NCI-H526 (cell line): ENCODE data around the gene COL4A6.

Experiments used
- DNase-seq, 2 experiments: peaks; one replicate each; lab custom pipeline; 2025; lab: John Stamatoyannopoulos, UW

COL4A6 gene

DNA sequence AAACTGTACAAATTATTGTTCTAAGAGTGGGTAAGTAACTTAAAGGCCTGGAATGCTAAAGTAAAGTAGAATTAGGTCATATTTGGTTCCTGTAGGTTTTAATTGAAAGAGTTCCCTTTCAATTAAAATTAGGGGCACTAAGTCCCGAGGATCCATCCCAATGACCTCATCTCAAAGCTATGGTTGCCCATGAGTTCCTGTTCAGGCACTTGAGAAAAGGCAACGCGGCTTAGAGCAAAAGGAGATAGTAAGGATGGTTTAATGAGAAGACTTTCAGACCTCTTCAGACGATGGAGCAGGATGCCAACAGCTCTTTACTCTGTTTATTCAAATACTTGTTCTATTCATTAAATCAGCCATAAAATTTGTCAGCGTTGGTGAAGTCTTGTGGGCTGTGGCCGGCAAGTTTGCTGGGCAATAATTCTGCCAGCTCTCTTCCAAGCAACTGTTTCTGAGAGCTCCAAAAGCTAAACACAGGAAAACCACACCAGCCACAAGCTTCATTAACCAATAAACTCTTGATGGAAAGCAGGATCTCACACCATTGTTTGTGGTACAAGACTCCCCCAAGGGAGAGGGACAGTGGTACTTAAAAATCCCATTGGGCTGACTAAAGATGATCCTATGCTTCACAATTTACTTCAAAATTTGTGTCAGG, 167.4 kb downstream of the COL4A6 start:
- peak in 1 of 2 experiments; percentile 13 for DNase-seq

DNA sequence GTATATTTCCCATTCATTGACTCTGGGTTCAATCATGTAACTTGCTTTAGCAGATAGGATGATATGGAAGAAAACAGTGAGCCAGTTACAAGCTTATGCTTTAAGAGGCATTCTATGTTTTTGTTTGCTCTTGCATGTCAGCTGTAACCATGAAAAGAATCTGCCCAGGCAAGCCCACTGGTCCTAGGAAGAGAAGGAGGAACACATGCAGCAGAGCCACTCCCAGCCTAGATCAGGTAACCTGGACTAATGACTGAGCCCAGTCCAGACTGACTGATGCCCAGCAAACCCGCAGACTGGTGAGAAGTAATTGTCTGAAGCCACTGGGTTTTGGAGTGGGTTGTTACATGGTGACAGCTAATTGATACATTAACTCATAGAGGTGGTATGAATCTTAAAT, 167.9 kb downstream of the COL4A6 start:
- DNase-seq = peak; percentile 52 to 63

DNA sequence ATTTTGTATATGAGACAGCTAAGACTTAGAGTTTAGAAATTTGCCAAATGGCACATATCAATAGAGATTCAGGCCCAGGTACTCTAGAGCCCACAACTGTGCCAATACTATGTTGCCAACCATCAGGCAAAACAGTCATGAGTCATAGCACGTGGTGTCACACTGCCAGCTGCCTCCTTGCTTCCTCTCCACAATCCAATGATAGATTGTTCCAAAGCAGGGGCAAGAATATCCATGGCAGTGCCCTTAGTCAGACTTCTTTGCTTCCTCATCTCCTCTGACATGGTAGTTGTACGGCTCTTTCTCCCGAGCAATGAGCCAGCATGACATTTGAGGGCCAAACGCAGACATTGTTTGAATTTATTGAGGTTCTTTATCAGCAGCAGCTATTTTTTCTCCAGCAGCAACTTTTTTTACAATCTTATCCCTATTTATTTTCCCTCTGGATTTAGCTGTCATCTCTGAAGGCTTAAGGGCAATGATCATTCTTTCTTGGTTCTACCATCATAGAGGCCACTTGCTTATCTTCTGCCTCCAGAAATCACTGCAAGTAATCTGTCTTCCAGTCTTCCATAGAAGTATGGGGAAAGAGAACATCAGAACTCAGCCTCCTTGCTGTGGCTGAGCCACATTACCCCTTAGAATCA, 169.7 kb downstream of the COL4A6 start:
- no peak for DNase-seq

DNA sequence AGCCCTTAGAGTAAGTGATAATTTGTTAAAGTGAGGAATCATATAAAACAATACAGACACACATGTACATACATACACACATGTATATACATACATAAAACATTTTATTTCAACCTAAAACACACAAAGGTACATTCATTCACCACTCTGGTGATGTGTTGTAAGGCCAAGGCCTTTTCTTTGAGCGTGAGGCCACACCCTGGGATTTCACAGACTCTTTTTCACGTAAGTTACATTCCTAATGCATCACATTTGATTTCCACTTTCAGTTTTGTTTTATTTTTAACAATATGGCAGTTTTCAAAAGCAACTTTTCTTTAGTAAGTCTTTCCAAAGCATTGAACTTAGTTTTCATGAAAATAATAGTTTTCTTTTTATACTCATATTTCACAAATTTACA, 170.7 kb downstream of the COL4A6 start:
- DNase-seq = no peak

DNA sequence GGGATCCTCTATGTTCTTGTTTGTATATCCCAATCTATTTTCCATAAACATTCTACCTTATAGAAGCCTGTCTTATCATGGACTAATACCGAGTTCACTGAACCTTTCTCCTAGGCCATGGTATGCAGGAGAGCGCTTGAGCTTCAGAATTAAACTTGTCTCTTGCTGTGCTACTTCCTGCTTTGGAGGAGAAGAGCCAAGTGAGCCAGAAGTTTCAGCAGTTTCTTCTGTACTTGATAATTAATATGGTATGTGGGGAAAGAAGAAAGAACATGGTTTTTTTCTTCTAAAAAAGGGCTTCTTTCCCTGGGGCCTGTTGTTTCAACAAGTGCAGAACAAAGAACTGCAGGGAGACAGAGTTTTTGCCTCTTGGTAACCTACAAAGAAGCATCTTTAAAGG, 173.8 kb downstream of the COL4A6 start:
- no peak for DNase-seq

DNA sequence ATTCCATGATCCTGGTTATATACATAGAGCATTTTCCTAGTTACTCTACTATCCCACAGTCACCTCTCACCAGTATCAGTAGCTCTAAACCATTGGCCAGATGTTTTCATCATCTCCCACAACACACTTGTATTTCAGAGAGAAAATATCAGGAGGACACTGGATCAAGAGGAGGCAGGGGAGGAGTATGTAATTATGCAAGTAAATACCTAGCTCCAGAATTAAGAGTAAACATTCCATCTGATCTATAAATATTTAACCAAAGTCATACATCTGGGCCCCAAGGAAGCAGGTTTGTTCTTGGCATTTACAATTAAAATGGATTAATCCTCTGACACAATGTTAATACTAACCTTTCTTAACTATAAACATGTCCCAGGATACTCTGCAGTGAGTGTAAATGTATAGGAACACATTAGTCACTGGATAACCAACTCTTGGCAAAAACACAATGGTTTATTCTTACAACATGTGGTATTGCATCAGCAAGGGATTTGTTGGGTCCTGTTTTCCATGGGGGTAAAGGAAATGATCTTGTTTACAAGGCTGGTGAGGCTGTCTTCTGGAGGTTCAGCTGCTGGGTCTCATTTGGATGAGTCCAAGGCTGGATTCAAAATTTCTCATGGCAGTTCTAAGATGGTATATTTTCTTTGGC, 176.5 kb downstream of the COL4A6 start:
- DNase-seq = no peak

DNA sequence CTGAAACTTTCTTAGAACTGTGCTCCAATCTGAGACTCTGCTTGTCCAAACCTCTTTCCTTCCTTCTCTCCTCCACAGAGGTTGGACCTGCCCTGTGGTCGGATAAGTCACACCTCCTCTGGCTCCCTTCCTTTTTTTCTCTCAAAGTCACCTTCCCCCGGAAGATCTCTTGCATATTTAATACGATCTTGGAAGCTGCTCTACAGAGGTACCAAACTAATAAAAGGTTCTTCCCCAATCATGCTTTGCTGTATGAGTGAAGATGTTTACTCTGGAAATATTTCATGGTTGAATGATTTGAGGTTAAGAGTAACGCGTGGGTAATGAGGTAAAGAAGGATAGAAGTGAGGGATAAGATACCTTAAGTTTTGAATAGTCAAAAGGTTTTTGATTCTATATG, 180.7 kb downstream of the COL4A6 start:
- no peak for DNase-seq

DNA sequence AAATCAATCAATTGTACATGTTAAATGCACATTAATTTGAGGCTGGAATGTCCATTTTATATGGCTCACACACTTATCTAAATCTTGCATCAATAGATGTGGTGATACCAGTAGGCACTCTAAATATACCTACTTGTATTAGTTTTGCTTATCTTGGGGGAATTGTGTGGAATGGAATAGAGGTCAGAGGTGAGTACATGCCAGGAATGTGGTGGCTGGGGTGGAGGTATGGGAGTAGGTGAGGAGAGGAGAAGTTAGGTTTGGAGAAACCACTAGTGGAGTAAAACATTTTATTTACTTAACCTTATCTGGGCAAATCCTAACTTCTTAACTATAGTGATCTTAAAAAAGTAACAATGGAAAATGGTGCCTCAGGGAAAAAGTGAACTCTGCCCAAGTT, 183.6 kb downstream of the COL4A6 start:
- no peak for DNase-seq

DNA sequence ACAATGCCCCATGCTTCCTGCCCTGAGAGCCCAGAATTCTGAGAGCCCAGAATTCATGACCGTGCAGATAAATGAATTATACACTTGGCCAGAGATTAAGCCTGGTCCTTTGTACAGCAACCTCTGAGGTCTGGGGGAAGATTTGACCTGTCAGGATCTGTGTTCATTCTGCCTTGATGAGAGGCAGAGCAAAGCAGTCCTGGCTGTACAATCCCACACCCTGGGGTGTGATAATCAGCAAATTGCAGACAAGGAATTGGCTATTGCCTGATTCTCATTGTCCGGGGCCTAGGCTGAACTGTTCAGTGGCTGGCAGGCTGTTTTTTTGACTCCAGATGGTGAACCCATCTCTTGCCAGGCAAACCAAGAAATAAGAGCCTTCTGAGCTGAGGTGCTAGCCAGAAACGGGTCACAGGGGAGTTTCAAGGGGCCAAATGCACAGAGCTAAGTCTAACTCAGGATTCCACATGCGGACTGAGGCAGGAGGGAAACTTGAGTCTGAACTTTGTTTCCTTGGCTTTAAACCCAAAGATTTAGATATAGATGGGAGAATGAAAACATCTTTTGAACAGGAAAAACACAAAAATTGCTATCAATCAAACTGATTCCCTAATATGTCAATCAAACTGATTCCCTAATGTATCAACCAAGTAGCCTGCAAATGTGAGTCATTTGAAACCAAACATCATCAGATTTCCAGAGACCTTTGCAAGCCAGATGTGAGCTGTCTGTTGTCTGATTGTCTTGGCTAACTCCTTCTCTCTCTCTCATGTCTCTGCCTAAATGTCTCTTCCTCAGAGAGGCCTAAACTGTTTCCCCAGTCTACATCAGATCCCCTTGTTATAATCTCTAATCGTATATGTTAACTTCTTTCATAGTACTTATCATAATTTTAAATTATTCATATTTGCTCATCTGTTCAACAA, 187.3 kb downstream of the COL4A6 start:
- no peak for DNase-seq

DNA sequence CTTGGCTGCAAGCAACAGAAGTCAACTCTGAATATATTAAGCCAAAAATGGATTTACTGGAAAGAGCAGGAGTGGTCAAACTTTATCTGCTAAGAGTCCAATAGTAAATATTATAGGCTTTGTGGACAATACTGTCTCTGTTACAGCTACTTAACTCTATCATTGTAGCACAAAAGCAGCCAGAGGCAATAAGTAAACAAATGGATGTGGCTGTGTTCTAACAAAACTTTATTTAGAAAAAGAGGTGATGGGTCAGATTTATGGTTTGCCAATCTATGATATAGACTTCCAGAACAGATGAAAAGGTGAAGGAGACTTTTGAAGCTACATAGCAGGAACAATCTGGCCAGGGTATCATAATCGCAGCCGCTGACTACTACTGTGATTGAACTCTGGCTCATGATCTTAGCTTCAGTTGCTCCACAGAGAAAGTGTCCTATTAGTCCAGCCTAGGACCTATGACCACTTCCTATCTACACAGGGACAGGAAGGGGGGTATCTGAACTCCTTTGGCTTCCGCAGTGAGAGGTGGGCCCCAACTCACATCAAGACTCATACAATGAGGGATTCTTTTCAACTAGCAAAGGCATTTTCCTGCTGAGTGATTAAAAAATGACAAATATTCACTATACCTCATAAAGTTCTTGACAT, 191.8 kb downstream of the COL4A6 start:
- DNase-seq = no peak

DNA sequence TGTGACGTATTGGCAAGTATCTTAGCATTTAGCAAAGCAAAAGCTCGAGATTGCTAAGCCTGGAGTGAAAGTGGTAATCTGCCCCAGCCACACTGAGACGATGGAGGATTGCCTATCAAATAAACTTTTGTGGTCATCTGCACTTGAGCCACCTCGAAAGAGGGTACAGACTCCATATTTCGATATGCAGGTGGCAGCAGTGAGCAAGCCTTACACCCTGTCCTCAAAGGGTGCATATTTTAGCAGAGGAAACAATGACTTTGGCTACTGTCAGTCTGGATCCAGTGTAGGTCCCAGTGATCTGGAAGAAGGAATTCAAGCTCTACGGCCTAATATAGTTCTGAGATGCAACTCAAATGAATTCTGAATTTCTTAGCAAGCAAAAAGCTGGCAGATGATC, 192.8 kb downstream of the COL4A6 start:
- DNase-seq = no peak

DNA sequence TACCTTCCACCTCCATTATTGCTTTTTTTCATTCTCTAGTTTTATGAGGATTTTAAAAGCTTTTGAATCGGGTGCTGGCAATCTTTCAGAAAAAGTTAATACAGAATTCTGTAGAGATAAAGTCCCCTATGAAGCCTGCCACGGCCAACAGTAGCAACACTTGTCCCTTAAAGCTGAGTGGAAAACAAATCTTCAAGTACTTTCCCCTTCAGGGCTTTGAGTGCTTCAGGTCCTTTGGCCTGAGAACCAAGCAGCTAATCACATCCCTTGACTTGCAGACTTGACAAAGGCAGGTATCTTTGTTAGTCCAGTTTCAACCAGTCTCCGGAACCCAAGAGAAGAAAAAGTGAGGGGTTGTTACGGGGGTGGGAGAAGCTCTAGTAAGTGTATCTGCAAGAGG, 202.2 kb downstream of the COL4A6 start:
- DNase-seq = no peak

DNA sequence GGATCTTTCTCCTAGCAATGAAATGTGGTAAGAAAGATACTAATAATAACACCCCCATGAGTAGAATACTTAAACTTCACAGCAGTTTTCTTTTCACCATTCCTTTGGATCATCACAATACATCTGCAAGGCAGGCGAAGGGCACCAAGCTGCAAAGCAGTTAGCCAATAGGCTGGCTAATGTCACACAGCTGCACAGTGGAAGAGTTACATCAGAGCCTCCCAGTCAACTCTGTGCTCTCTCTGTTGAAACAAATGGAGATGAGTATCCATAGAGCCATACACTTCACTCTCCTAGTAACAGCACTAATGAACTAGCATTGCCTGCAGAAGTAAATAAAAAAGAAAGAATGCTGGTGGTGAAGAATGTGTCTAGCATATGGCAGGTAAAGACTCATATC, 207.6 kb downstream of the COL4A6 start:
- DNase-seq = no peak

DNA sequence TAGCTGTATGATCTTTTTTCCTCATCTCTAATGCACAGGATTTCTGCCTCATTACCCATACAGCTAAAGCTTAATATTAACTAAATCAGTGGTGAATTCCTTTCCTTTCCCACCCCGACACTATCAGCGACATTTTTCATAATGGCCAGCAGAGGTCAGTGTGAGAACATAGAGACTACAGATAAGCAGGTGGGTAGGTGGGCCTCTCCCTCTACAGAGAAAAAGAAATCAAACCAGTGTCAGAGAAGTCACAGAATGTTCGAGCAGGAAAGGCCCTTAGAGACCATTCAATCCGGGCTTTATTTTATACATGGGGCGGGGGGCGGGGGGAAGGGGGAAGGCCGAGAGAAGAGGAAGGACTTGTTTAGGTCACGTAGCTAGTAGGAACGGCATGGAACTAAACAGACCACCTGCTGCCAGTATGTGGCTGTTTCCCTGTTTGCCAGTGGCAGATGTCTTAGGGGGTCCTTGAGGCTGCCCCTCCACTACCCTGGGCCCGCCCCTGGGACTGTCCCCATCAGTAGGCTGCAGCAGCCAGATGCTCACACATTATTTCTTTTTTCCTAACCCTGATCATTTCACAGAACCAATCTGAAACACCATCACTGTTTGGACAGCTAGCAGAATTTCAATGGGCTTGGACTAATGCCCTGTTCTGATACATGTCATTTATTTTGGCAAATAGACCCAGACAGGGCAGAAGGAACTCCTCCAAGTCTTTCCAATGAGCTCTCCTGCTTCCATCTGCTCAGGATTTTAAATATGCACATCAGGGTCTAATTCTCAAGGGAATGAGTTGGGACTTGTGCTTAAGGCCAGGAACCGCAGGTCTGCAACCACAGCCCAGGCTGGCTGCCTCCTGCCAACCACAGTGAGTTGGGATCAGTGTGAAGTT, 213.2 kb downstream of the COL4A6 start:
- DNase-seq = peak; percentile 44 to 64

DNA sequence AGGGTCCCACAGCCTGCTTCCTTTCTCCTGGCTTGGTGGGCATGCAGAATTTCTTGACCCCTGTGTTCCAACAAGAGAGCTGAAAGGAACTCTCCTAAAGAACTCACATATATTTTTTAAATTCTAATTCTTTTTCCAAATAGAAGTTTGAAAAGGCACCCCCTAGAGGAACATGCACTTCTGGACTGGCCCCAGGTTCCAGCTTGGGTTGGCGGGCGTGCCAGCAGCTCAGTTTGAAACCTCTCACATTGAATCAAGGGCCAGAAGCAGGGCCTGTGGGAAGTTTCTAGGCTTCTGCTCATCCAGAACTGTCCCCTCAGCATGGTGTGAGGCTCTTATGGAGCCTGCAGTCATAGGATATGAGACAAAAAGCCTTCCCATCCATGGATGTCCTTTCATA, 214.0 kb downstream of the COL4A6 start:
- no peak for DNase-seq

DNA sequence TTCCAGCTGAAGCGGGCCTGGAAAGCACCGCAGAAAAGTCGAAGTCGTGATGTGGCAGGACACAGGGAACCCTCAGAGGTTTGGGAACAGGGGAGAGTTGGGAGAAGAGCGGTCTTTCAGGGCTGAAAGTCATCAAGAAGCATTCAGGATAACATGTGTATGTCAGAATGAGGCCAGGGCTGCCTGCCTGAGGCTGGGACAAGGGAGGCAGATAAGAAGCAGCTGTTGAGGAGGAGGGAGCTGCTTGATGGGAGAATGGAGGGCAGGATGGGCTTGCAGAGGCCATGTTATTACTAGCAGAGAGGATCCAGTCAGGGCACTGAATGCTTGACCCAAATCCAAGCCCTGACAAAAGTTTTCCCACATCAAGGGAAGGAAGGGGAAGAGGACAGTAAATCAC, 214.6 kb downstream of the COL4A6 start:
- no peak for DNase-seq

DNA sequence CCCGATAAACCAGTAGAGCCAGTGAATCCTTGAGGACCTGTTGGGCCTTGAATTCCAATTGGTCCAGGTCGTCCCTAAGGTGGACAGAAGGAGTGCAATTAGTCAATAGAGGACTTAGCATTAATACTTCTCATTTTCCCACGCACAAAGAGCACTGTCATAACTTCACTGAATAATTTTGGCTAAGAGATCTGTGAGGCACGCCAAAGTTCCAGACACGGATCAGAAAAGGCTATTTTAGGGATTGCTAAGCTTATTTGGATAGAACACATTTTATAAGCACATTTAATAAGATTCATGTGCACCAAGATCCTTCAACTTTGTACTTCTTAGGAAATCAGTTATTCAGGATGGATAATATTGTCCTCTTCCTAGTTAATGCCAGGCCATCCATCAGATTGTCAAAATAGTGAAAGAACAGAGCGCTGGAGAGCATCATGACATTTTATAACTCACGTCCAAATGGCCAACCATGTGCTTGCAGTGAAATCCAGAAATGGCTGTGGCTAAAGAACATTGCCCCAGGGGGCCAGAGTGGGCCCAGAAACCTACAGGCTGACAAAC, 216.8 kb downstream of the COL4A6 start:
- DNase-seq = no peak

DNA sequence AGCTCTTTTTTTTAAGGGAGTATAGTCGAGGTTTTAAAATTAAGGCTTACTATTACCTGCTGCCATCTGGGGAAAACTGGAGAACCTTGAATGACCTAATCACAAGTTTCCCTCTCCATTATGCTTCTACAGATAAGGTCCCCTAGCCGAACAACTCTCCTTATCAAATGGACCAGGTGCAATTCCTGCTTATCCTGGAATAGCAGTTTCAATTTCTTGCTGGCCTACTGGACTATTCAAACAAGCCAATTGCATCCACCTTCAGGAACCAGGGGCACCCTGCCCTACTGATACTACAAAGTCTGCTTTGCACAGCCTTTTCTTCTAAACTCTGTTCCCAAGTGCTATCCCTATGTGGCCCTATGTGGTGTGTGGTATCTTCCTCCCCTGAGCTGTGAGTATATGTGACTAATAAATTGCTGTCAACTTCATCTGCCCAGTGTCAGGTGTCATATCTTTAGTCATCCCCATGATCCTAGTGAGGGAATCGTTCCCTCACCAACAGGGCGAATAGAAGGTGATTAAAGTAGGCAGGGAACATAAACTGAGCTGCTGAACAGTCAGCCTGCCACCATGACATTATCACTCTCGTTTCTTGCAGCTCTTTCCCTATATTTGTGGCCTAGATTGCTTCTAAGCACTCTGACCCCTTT, 218.1 kb downstream of the COL4A6 start:
- DNase-seq = no peak

DNA sequence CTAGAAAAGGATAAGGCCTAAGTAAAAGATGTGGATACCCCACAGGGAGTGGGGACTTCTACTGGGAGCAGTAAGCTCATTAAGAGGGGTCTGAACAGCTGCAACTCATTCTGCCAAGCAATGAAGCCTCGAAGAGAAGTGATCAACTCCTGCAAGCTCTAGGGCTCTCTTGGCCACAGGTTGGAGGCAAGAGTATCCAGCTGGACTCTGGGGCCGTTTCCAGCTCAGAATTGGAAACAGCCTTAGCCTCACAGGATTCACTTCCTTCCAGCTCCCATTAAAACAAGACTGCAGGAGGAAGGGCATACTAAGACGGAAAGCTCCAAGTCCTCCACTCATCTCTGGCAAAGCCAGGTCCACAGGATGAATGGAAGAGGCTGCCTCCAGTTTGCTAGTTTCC, 220.3 kb downstream of the COL4A6 start:
- DNase-seq = no peak
